Caco-2 (cell line): ENCODE results near the gene LRRC23. TPM values are rescaled to one million over a fixed set of nuclear protein-coding genes. Genes with fewer than 3 reads are reported as not detected.

Experiments used
- BruUV-seq: library from RNA; stranded (reverse); fragments of 400-500 nt; replicated peaks from 2 replicates; lab custom pipeline; 2021; lab: Mats Ljungman, UMichigan
- CTCF ChIA-PET: fragments of 300-600 bp; sonication (Branson Sonifier 250); formaldehyde crosslinking; loops from one replicate; lab custom pipeline; 2022; ENCODE audit warnings: antibody characterized with exemption; lab: Charles Lee
- POLR2A ChIA-PET: fragments of 300-600 bp; sonication (Branson Sonifier 250); formaldehyde crosslinking; loops from one replicate; lab custom pipeline; 2022; ENCODE audit warnings: antibody characterized with exemption; lab: Charles Lee
- DNase-seq, 2 experiments: peaks; one replicate each; pipeline versions ENCODE4 v3.0.0 to v3.0.0-alpha.2; 2020 to 2022
- H3K27me3 ChIP-seq: replicated peaks from 2 replicates; pipeline ENCODE4 v1.6.0; 2011; ENCODE audit warnings: low read length; ENCODE audit not compliant: control insufficient read depth, insufficient read depth
- H3K36me3 ChIP-seq: 2 replicates; pipeline ENCODE4 v1.5.1; 2011; ENCODE audit warnings: low read length; ENCODE audit not compliant: control insufficient read depth, insufficient read depth
- H3K4me1 ChIP-seq: fragments of 250-450 bp; sonication (Bioruptor Pico); 2 replicates; pipeline ENCODE4 v1.5.1; 2020; ENCODE audit warnings: mild to moderate bottlenecking
- H3K4me3 ChIP-seq: 2 replicates; pipeline ENCODE4 v1.5.1; 2011; ENCODE audit warnings: low read depth, mild to moderate bottlenecking, control low read depth, low read length
- H3K9me3 ChIP-seq: fragments of 250-450 bp; sonication (Bioruptor Pico); 2 replicates; pipeline ENCODE4 v1.5.1; 2020; ENCODE audit warnings: mild to moderate bottlenecking, moderate library complexity
- H3K27ac Mint-ChIP-seq: one replicate; pipeline ENCODE4 v1.8.0; 2022; ENCODE audit warnings: mixed read lengths; ENCODE audit not compliant: unreplicated experiment
- H3K27me3 Mint-ChIP-seq: one replicate; pipeline ENCODE4 v1.8.0; 2022; ENCODE audit warnings: mixed read lengths; ENCODE audit not compliant: insufficient read depth, unreplicated experiment
- H3K36me3 Mint-ChIP-seq: one replicate; pipeline ENCODE4 v1.8.0; 2022; ENCODE audit warnings: mild to moderate bottlenecking, mixed read lengths; ENCODE audit not compliant: insufficient read depth, unreplicated experiment
- H3K4me1 Mint-ChIP-seq: one replicate; pipeline ENCODE4 v1.8.0; 2022; ENCODE audit warnings: low read depth, mixed read lengths; ENCODE audit not compliant: unreplicated experiment
- H3K4me3 Mint-ChIP-seq: one replicate; pipeline ENCODE4 v1.8.0; 2022; ENCODE audit warnings: mild to moderate bottlenecking, moderate library complexity, mixed read lengths; ENCODE audit not compliant: unreplicated experiment
- H3K9me3 Mint-ChIP-seq: one replicate; pipeline ENCODE4 v1.8.0; 2022; ENCODE audit warnings: mixed read lengths; ENCODE audit not compliant: unreplicated experiment
- intact Hi-C: fragments of 100-400 bp; cut with micrococcal nuclease; formaldehyde crosslinking; loops from one replicate; pipeline ENCODE4 v1.10.0; 2022; ENCODE audit not compliant: unreplicated experiment
- total RNA-seq: library from RNA; stranded (reverse); gene quantifications from 2 replicates; pipeline ENCODE4 v1.2.3, GENCODE V29; 2022
- TF ChIP-seq, protein P1 (sequence below), 2 experiments: fragments of 200-600 bp in 1 of 2; IDR thresholded peaks; 1 replicate in 1 of 2; 2 replicates in 1 of 2; pipeline versions ENCODE4 v1.5.1 to v1.8.0; 2011 to 2022; ENCODE audit warnings: antibody characterized with exemption in 1 of 2, control low read depth in 1 of 2, inconsistent platforms in 1 of 2, low read depth in 1 of 2, low read length in 1 of 2, mild to moderate bottlenecking in 1 of 2, moderate library complexity in 1 of 2; ENCODE audit not compliant: insufficient read depth in 1 of 2, severe bottlenecking in 1 of 2, unreplicated experiment in 1 of 2

Gene LRRC23
- total RNA-seq, 1 experiment from 2014 or later = 8.6 TPM

DNA sequence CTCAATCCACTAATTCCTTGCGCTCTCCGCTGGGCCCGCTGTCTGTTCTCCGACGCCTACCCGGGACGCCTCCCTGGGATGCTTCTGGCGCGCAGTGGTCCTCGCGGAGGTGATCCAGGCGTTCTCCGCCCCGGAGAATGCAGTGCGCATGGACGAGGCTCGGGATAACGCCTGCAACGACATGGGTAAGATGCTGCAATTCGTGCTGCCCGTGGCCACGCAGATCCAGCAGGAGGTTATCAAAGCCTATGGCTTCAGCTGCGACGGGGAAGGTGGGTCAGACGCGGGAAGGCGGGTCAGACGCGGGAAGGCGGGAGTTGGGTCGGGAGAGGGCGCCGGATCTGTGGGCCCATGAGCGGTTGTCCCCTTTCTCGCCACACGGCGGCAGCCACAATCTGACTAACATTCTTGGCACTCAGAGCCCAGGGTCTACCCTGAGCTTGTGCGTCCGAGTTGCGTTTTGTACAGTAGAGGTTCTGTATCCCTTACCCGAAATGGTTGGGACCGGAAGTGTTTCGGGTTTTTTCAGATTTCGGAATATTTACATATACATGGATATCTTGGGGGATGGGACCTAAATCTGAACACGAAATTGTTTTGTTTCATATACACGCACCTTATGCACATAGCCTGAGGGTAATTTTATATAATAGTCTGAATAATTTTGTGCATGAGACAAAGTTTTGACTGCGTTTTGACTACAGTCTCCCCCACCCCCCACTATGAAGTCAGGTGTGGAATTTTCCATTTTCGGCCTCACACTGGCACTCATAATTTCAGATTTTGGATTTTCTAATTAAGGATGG is 40.0 kb downstream of the LRRC23 start:
- peaks cover 76% of the 10 kb centered on the region for H3K36me3 Mint-ChIP-seq
- Histone ChIP-seq H3K9me3 (no peaks in the 10 kb centered on the region), H3K36me3 (no peaks in the 10 kb centered on the region), H3K4me3 (peak overlapping the region; percentile 59), H3K4me1 (peaks cover 18% of the 10 kb centered on the region), H3K27me3 (no peaks in the 10 kb centered on the region)
- peak overlapping the region; percentile 88 for H3K4me3 Mint-ChIP-seq
- TF ChIP-seq, protein P1, sequence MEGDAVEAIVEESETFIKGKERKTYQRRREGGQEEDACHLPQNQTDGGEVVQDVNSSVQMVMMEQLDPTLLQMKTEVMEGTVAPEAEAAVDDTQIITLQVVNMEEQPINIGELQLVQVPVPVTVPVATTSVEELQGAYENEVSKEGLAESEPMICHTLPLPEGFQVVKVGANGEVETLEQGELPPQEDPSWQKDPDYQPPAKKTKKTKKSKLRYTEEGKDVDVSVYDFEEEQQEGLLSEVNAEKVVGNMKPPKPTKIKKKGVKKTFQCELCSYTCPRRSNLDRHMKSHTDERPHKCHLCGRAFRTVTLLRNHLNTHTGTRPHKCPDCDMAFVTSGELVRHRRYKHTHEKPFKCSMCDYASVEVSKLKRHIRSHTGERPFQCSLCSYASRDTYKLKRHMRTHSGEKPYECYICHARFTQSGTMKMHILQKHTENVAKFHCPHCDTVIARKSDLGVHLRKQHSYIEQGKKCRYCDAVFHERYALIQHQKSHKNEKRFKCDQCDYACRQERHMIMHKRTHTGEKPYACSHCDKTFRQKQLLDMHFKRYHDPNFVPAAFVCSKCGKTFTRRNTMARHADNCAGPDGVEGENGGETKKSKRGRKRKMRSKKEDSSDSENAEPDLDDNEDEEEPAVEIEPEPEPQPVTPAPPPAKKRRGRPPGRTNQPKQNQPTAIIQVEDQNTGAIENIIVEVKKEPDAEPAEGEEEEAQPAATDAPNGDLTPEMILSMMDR (IDR thresholded peaks at IDR 0.05; ENCODE audit: insufficient read depth in 1 of 2, low read depth in 1 of 2, low read length in 1 of 2, severe bottlenecking in 1 of 2, unreplicated experiment in 1 of 2) = peak; percentile 93 to 96
- intact Hi-C loops = loop anchor here (1.0 kb wide), 3 partner anchors 20 to 148 kb away; partner anchors contain the start of genes C1R, EMG1 and PHB2
- no TSS peak for BruUV-seq
- H3K4me1 Mint-ChIP-seq = peaks cover 40% of the 10 kb centered on the region
- peaks cover 4% of the 10 kb centered on the region for H3K27me3 Mint-ChIP-seq
- no peaks in the 10 kb centered on the region for H3K9me3 Mint-ChIP-seq
- ChIA-PET CTCF (interaction anchor here (0.6 to 6.0 kb wide), 19 partner anchors 10 to 974 kb away, joined by 3 to 241 read pairs (median 11); partner anchors contain the start of genes C1R, C1RL, LPCAT3 and SPSB2), POLR2A (interaction anchor here (0.5 to 5.2 kb wide), 32 partner anchors 10 to 992 kb away, joined by 3 to 237 read pairs (median 9); partner anchors contain the start of genes ATN1, C1RL, CDCA3 and COPS7A)
- DNase-seq = peak; percentile 97
- peak overlapping the region; percentile 99 for H3K27ac Mint-ChIP-seq

DNA sequence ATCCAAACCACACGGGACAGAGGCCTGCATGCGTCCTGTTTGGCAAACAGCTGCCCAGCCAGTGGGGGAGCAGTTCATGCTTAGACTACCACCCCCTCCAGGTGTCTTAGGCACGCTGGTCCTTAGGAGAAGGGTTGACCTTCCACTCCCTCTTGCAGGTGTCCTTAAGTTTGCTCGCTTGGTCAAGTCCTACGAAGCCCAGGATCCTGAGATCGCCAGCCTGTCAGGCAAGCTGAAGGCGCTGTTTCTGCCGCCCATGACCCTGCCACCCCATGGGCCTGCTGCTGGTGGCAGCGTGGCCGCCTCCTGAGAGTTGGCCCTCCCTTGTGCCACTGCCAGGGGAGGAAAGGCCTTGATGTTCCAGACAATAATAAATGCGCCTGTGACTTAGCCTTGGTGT is 41.0 kb downstream of the LRRC23 start:
- no peaks in the 10 kb centered on the region for H3K9me3 Mint-ChIP-seq
- peaks cover 18% of the 10 kb centered on the region for H3K4me1 ChIP-seq
- peaks cover 4% of the 10 kb centered on the region for H3K27me3 Mint-ChIP-seq
- H3K4me3 ChIP-seq = peak overlapping the region; percentile 38
- no peaks in the 10 kb centered on the region for H3K9me3 ChIP-seq
- no peaks in the 10 kb centered on the region for H3K36me3 ChIP-seq
- H3K4me3 Mint-ChIP-seq = peak overlapping the region; percentile 88
- no peaks in the 10 kb centered on the region for H3K27me3 ChIP-seq
- ChIA-PET POLR2A (interaction anchor here (0.5 to 5.2 kb wide), 23 partner anchors 8 to 332 kb away, joined by 3 to 237 read pairs (median 6); partner anchors contain the start of genes ATN1, C1RL, CDCA3 and COPS7A), CTCF (interaction anchor here (0.5 to 6.0 kb wide), 29 partner anchors 8 to 257 kb away, joined by 3 to 241 read pairs (median 5); partner anchors contain the start of genes C1RL, C1S, LPCAT3 and SPSB2)
- TF ChIP-seq, protein P1 (IDR thresholded peaks at IDR 0.05; ENCODE audit: insufficient read depth in 1 of 2, low read depth in 1 of 2, low read length in 1 of 2, severe bottlenecking in 1 of 2, unreplicated experiment in 1 of 2) = no peak
- no TSS peak for BruUV-seq
- DNase-seq = no peak
- intact Hi-C loops = loop anchor here (1.0 kb wide), 6 partner anchors 17 to 168 kb away; partner anchors contain the start of gene LPCAT3
- H3K4me1 Mint-ChIP-seq = peaks cover 40% of the 10 kb centered on the region
- peaks cover 66% of the 10 kb centered on the region for H3K36me3 Mint-ChIP-seq
- H3K27ac Mint-ChIP-seq = peak overlapping the region; percentile 99
